HEK293T (cell line): ENCODE data around the gene HS1BP3.

Experiments
- ARNT ChIP-seq: fragments of 450-650 bp; IDR thresholded peaks from 2 replicates; pipeline ENCODE4 v1.6.1; 2017; ENCODE audit warnings: mild to moderate bottlenecking
- CTBP1 ChIP-seq: fragments of 450-650 bp; IDR thresholded peaks from 2 replicates; pipeline ENCODE4 v1.6.1; 2016; ENCODE audit warnings: borderline replicate concordance
- ELF4 ChIP-seq: fragments of 450-650 bp; IDR thresholded peaks from 2 replicates; pipeline ENCODE4 v1.6.1; 2017; ENCODE audit warnings: antibody characterized with exemption
- FOXM1 ChIP-seq: fragments of 450-650 bp; IDR thresholded peaks from 2 replicates; pipeline ENCODE4 v1.6.1; 2017; ENCODE audit warnings: mild to moderate bottlenecking, borderline replicate concordance
- L3MBTL2 ChIP-seq: fragments of 450-650 bp; conservative IDR thresholded peaks from 2 replicates; pipeline ENCODE4 v1.6.1; 2016; ENCODE audit warnings: mild to moderate bottlenecking
- LEF1 ChIP-seq: fragments of 450-650 bp; IDR thresholded peaks from 2 replicates; pipeline ENCODE4 v1.6.1; 2017; ENCODE audit warnings: mild to moderate bottlenecking, borderline replicate concordance
- NFRKB ChIP-seq: fragments of 450-650 bp; IDR thresholded peaks from 2 replicates; pipeline ENCODE4 v1.6.1; 2016; ENCODE audit warnings: mild to moderate bottlenecking, moderate library complexity
- TARDBP ChIP-seq: fragments of 450-650 bp; IDR thresholded peaks from 2 replicates; pipeline ENCODE4 v1.6.1; 2016
- ZNF384 ChIP-seq: fragments of 450-650 bp; IDR thresholded peaks from 2 replicates; pipeline ENCODE4 v1.6.1; 2016
- TF ChIP-seq, protein P1 (sequence below): fragments of 450-650 bp; IDR thresholded peaks from 2 replicates; pipeline ENCODE4 v1.6.1; 2016

DNA sequence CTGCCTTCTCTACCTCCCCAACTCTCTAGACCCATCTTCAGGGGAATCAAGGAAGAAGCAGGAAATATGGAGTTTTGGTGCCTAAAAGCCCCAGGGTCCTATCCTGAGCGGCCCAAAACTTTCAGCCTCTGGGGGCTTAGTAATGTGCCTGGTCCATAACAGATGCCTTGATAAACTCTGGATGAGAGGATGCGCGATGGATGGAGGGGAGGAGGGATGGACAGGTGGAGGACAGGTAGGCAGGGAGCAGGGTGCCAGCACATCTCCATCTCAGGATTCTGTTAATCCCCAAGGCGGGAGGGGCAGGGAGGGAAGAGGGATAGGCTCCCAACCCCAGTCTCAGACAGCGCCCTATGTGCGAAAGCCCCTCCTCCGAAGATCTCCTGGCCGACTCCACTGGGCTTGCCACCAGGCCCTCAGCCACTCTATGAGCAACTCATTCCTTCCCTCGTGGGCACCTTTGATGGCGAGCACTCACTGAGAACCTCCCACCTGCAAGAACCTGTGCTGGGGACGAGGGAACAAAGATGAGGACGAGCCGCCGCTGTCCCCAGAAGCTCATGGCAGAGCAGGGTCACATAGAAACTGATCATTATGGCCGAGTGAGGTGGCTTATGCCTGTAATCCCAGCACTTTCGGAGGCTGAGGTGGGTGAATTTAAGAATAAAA lies 23.1 kb downstream of the HS1BP3 start:
- TF ChIP-seq, protein P1, sequence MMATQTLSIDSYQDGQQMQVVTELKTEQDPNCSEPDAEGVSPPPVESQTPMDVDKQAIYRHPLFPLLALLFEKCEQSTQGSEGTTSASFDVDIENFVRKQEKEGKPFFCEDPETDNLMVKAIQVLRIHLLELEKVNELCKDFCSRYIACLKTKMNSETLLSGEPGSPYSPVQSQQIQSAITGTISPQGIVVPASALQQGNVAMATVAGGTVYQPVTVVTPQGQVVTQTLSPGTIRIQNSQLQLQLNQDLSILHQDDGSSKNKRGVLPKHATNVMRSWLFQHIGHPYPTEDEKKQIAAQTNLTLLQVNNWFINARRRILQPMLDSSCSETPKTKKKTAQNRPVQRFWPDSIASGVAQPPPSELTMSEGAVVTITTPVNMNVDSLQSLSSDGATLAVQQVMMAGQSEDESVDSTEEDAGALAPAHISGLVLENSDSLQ = no peak
- TF ChIP-seq FOXM1 = no peak
- no peak for TF ChIP-seq ELF4
- no peak for TF ChIP-seq LEF1
- TF ChIP-seq CTBP1 = no peak
- TF ChIP-seq ARNT = no peak
- no peak for TF ChIP-seq L3MBTL2
- TF ChIP-seq ZNF384 = no peak
- no peak for TF ChIP-seq TARDBP
- no peak for TF ChIP-seq NFRKB
